ENCODE data around the gene CADPS.

- TF ChIP-seq REST (IDR thresholded peaks at IDR 0.05; ENCODE audit: insufficient read depth in 1 of 2, low read depth in 2 of 2, low read length in 2 of 2): no peak
- TF ChIP-seq POLR2AphosphoS5 (IDR thresholded peaks at IDR 0.05; ENCODE audit: low read depth, low read length): no peak
Measured at GRCh38 chr3:62436785-62437184, 438.4 kb downstream of the CADPS start.

All from PFSK-1 (cell line).